OCI-LY3 (cell line): ENCODE measurements around the gene RNASEL.

Experiments used
- H2AFZ ChIP-seq: fragments of 200-600, 300-600 bp; shearing (Covaris generic); 2 replicates; pipeline ENCODE4 v1.6.0; 2014; ENCODE audit warnings: antibody characterized with exemption, low read depth, low read length
- H3K27ac ChIP-seq: fragments of 200-600, 300-600 bp; sonication (generic); 2 replicates; pipeline ENCODE4 v1.5.1; 2014; ENCODE audit warnings: mild to moderate bottlenecking, low read length, moderate library complexity, mixed read lengths
- H3K27me3 ChIP-seq: fragments of 200-600, 300-600 bp; sonication (generic); 2 replicates; pipeline ENCODE4 v1.6.1; 2014; ENCODE audit warnings: low read depth, low read length, mixed read lengths
- H3K36me3 ChIP-seq: fragments of 200-600, 300-600 bp; sonication (generic); replicated peaks from 2 replicates; pipeline ENCODE3; 2014; ENCODE audit warnings: low read depth, low read length, mixed read lengths
- H3K4me1 ChIP-seq: fragments of 300-600, 200-600 bp; sonication (generic); 2 replicates; pipeline ENCODE4 v1.6.1; 2014; ENCODE audit warnings: low read length, mixed read lengths
- H3K4me2 ChIP-seq: fragments of 200-600, 300-600 bp; sonication (generic); 2 replicates; pipeline ENCODE4 v1.6.1; 2014; ENCODE audit warnings: low read length, mixed read lengths
- H3K4me3 ChIP-seq: fragments of 300-600, 200-600 bp; sonication (generic); 2 replicates; pipeline ENCODE4 v1.5.1; 2014; ENCODE audit warnings: antibody characterized with exemption, mild to moderate bottlenecking, low read length, moderate library complexity
- H3K79me2 ChIP-seq: fragments of 300-600, 200-600 bp; shearing (Covaris generic); 2 replicates; pipeline ENCODE4 v1.6.1; 2014; ENCODE audit warnings: mild to moderate bottlenecking, low read length, mixed read lengths
- H3K9ac ChIP-seq: fragments of 300-600, 200-600 bp; shearing (Covaris generic); 2 replicates; pipeline ENCODE4 v1.6.0; 2014; ENCODE audit warnings: mild to moderate bottlenecking, low read length, moderate library complexity
- H3K9me3 ChIP-seq: fragments of 200-600, 300-600 bp; shearing (Covaris generic); 2 replicates; pipeline ENCODE4 v1.6.1; 2014; ENCODE audit warnings: low read length, mixed read lengths; ENCODE audit not compliant: insufficient read depth
- H4K20me1 ChIP-seq: fragments of 200-600, 300-600 bp; sonication (generic); 2 replicates; pipeline ENCODE4 v1.6.1; 2016; ENCODE audit warnings: low read length, mixed read lengths; ENCODE audit not compliant: insufficient read depth
- EZH2phosphoT487 ChIP-seq: fragments of 200-600 bp; shearing (Covaris generic); IDR thresholded peaks from 2 replicates; pipeline ENCODE4 v1.6.1; 2018; ENCODE audit warnings: antibody characterized with exemption, mixed run types, low read depth
- TF ChIP-seq, protein P1 (sequence below): fragments of 200-600, 300-600 bp; sonication (generic); IDR thresholded peaks from 2 replicates; pipeline ENCODE4 v1.5.1; 2014; ENCODE audit warnings: antibody characterized with exemption, low read length, low read depth

The RNASEL gene

DNA sequence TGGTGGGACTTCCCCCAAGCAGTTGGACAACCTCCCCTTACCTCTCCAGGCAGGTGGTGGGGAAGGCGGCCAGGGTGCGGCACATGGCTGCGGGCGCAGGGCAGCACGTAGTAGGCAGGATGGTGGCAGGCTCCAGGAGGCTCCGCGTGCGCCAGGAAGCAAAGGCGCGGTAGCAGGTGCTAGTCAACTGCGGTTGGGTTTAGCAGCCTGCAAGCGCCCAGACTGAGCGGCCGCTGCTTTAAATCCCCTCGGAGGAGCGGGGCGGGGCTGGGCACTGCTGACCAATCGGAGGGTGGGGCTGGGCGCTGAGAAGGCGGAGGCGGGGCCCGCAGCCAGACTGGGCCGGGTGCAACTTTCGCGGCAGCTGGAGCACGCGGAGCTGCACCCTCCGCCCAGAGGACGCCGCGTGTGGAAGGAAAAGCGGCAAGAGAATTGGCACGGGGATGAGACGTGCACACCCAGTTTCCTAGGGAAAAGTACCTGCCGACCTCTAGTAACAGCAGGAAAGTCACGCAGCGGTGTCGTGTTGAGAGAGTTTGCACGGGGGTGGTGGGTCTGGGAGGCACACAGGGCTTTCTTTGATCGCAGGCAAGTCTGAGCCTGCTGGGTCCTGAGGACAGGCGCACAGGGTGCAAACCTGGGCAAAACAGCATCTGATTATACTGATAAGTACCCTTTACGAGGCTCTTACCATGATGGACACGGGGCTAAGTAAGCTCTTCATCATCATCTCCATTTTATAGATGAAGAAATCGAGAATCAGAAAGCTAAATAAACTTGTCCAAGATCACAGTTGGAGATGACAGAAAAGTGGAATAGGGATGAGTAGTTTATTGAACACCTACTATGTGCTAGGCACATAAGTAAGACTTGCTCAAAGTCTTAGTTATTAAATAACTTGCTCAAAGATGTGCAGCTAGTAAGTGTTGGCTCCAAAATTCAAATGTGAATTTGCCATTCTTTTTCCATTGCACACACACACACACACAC is 15.4 kb upstream of the RNASEL start, which contains the start of gene RGS16:
Gene RGS16 (minus strand): TSS at position 215 of the 990 bp plus-strand sequence. CDS start 130 bp downstream, at position 85.
- H3K79me2 ChIP-seq = peaks cover 11% of the 10 kb centered on the region
- peak within 1 kb of the TSS; percentile 78 for H2AFZ ChIP-seq
- no peak within 1 kb of the TSS for H3K27ac ChIP-seq
- H3K4me1 ChIP-seq = peaks cover 19% of the 10 kb centered on the region
- peak within 1 kb of the TSS; percentile 72 for H3K9ac ChIP-seq
- no peaks in the 10 kb centered on the region for H3K9me3 ChIP-seq
- H4K20me1 ChIP-seq = no peaks in the 10 kb centered on the region
- TF ChIP-seq, protein P1, sequence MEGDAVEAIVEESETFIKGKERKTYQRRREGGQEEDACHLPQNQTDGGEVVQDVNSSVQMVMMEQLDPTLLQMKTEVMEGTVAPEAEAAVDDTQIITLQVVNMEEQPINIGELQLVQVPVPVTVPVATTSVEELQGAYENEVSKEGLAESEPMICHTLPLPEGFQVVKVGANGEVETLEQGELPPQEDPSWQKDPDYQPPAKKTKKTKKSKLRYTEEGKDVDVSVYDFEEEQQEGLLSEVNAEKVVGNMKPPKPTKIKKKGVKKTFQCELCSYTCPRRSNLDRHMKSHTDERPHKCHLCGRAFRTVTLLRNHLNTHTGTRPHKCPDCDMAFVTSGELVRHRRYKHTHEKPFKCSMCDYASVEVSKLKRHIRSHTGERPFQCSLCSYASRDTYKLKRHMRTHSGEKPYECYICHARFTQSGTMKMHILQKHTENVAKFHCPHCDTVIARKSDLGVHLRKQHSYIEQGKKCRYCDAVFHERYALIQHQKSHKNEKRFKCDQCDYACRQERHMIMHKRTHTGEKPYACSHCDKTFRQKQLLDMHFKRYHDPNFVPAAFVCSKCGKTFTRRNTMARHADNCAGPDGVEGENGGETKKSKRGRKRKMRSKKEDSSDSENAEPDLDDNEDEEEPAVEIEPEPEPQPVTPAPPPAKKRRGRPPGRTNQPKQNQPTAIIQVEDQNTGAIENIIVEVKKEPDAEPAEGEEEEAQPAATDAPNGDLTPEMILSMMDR = 0 out of 2 replicates have a peak, but pooled peaks have one; percentile 7
- no peak for TF ChIP-seq EZH2phosphoT487
- peak within 1 kb of the TSS; percentile 93 for H3K4me2 ChIP-seq
- H3K4me3 ChIP-seq = peak within 1 kb of the TSS; percentile 86
- H3K27me3 ChIP-seq = peaks cover 13% of the 10 kb centered on the region
- peaks cover 25% of the 10 kb centered on the region for H3K36me3 ChIP-seq

DNA sequence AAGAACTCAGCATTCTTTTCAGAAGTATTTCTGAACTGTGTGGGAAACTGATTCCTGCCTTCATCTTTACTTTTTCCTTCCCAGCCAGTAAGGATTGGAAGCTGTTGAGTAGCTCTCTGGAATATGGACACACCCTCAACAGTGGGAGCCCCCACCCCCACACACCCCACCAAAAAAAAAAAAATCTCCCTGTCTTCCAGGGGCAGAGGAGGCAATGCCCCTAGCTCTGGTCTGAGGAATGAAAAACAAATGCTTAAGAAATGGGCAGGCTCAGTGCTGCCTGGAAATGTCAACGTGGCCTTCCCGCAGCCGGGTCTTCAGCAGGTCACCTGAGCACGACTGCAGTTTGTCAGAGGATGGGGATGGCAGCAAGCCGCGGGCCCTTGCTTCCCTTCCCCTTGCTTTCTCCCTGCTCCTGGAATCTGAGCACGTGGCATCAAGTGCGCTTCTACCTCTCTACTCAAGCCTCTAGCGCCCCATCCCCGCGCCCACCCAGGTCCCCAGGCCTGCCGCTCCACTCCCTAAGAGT is 14.7 kb upstream of the RNASEL start:
- H3K4me2 ChIP-seq = peak overlapping the region; percentile 93
- H3K27me3 ChIP-seq = peaks cover 13% of the 10 kb centered on the region
- H3K9ac ChIP-seq = peak overlapping the region; percentile 72
- TF ChIP-seq, protein P1 = no peak
- TF ChIP-seq EZH2phosphoT487 = no peak
- peak overlapping the region; percentile 78 for H2AFZ ChIP-seq
- H3K27ac ChIP-seq = no peak overlapping the region
- no peaks in the 10 kb centered on the region for H4K20me1 ChIP-seq
- H3K36me3 ChIP-seq = peaks cover 31% of the 10 kb centered on the region
- H3K9me3 ChIP-seq = no peaks in the 10 kb centered on the region
- H3K79me2 ChIP-seq = peaks cover 11% of the 10 kb centered on the region
- peak overlapping the region; percentile 86 for H3K4me3 ChIP-seq
- peaks cover 18% of the 10 kb centered on the region for H3K4me1 ChIP-seq

DNA sequence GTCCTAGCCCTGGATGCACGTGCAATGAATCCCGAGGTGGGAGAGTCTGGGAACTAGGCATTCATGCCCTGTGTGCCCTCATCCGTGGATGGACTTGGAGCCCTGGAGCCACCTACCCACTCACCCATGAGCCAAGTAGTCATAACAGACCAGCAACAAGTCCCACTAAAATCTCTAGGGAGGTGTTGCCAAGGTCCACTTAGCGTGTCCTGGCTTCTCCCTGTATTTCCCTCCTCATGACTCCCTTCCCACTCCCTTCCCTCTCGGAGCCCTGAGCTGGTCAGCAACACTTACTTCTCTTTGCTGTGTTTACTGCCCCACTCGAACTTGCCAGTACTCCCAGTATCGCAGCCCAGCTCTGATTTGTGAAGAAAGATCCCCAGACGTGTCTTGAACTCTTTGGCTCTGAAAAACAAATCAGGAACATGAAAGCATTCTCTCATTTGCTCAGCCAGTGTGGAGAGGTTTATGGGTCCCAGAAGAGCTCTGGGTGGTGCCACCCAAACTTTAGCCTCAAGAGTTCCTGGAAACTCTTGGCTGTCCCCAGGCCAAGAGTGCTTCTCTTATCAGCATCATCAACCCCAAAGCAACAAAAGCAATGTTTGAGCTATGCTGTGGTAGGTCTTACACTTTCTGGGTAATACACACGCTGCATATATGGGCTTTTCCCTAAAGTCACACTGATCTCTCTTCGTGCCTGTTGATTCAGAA is 14.0 kb upstream of the RNASEL start:
- peaks cover 33% of the 10 kb centered on the region for H3K36me3 ChIP-seq
- no peak overlapping the region for H2AFZ ChIP-seq
- H3K27me3 ChIP-seq = peaks cover 13% of the 10 kb centered on the region
- H3K9me3 ChIP-seq = no peaks in the 10 kb centered on the region
- H3K79me2 ChIP-seq = peaks cover 11% of the 10 kb centered on the region
- no peak overlapping the region for H3K27ac ChIP-seq
- no peak for TF ChIP-seq EZH2phosphoT487
- TF ChIP-seq, protein P1 = no peak
- peaks cover 18% of the 10 kb centered on the region for H3K4me1 ChIP-seq
- H3K9ac ChIP-seq = peak overlapping the region; percentile 72
- peak overlapping the region; percentile 93 for H3K4me2 ChIP-seq
- H4K20me1 ChIP-seq = no peaks in the 10 kb centered on the region
- H3K4me3 ChIP-seq = peak overlapping the region; percentile 86
